Lower leg skin (tissue), 4 donors: ENCODE results near the gene SF3B2. TPM values are rescaled to one million over a fixed set of nuclear protein-coding genes. Genes with fewer than 3 reads are reported as not detected.

ENCODE experiments used
- DNase-seq, 2 donors: peaks; one replicate each; pipeline ENCODE4 v3.0.0-alpha.2; 2019; ENCODE audit warnings: low spot score in 2 of 2
- H3K4me3 ChIP-seq: fragments of 200-600 bp; sonication (generic); 2 replicates; pipeline ENCODE4 v1.5.1; 2017; ENCODE audit warnings: mild to moderate bottlenecking, low read depth; ENCODE audit not compliant: poor library complexity, severe bottlenecking
- POLR2A ChIP-seq, 2 donors: fragments of 450-650 bp; IDR thresholded peaks; one replicate each; pipeline ENCODE4 v1.6.1; 2016 to 2017; ENCODE audit warnings: antibody characterized with exemption in 2 of 2, mild to moderate bottlenecking in 1 of 2, moderate library complexity in 1 of 2
- WGBS, 2 donors: methylation state at CpG; one replicate each; pipeline ENCODE4 v1.1.5; 2018; 5-methylcytosine and 5-hydroxymethylcytosine counted together
- intact Hi-C: fragments of 100-400 bp; cut with DNase I; formaldehyde crosslinking; loops from one replicate; pipeline ENCODE4 v1.15.0; 2023; ENCODE audit warnings: low total_unique reads
- total RNA-seq, 4 donors: library from RNA; depleted of rRNA; stranded (reverse); fragments of >200 nt; gene quantifications; one replicate each; pipeline ENCODE4 v1.1.0, GENCODE V29; 2016
- TF ChIP-seq, protein P1 (sequence below), 3 donors: fragments of 450-650 bp; IDR thresholded peaks; one replicate each; pipeline ENCODE4 v1.5.1; 2016; ENCODE audit warnings: antibody characterized with exemption in 3 of 3, mild to moderate bottlenecking in 3 of 3, moderate library complexity in 2 of 3

SF3B2 gene
- total RNA-seq, 4 donors from 2014 or later = 94.3 to 160 (median 114) TPM

DNA sequence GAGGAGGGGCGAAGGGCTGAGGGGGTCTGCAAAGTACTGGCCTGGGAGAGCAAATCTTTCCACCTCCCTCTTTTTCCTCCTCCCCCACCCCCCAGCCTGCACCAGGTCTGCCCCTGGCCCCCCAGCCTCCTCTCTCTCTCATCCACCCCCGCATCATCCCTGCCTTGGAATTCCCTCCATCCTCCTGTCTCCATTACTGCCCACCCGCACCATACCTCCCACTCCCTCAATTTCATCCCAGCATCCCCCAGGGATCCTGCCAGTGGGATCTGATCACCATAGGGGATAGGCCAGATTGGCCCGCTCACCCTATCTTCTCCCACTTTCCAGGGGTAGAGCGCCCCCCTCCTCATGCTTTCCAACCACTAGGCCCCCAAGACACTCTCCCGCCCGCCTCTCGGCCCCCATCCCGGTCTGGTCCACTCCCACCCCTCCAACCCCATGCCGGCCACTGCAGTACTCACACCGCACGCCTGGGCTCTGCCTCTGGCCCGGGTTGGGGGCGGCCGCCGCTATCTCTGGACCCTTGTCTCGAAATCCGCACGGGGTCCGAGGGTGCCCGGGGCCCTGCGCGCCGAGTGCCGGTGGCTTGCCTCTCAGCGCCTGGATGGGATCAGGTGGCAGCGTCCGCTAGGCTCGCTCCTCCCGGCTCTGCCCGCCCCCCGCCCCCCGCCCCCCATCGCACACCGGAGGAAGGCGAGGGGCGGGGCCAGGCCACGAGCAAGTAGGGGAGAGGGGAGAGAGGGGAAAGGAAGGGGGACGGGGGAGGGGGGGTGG is 3.4 kb upstream of the SF3B2 start, which contains the start of gene GAL3ST3:
Gene GAL3ST3 (minus strand): TSS at position 615 of the 777 bp plus-strand sequence. CDS start 3,746 bp downstream, outside the sequence.
- no peak within 1 kb of the TSS for H3K4me3 ChIP-seq
- intact Hi-C loops = no loop called here
- no peak for DNase-seq
- no peak for TF ChIP-seq POLR2A (IDR thresholded peaks at IDR 0.05)
- TF ChIP-seq, protein P1, sequence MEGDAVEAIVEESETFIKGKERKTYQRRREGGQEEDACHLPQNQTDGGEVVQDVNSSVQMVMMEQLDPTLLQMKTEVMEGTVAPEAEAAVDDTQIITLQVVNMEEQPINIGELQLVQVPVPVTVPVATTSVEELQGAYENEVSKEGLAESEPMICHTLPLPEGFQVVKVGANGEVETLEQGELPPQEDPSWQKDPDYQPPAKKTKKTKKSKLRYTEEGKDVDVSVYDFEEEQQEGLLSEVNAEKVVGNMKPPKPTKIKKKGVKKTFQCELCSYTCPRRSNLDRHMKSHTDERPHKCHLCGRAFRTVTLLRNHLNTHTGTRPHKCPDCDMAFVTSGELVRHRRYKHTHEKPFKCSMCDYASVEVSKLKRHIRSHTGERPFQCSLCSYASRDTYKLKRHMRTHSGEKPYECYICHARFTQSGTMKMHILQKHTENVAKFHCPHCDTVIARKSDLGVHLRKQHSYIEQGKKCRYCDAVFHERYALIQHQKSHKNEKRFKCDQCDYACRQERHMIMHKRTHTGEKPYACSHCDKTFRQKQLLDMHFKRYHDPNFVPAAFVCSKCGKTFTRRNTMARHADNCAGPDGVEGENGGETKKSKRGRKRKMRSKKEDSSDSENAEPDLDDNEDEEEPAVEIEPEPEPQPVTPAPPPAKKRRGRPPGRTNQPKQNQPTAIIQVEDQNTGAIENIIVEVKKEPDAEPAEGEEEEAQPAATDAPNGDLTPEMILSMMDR (IDR thresholded peaks at IDR 0.05) = no peak
- 15 to 24% methylated on average over 29 to 31 of the region's 39 CpGs for WGBS, 2 donors

DNA sequence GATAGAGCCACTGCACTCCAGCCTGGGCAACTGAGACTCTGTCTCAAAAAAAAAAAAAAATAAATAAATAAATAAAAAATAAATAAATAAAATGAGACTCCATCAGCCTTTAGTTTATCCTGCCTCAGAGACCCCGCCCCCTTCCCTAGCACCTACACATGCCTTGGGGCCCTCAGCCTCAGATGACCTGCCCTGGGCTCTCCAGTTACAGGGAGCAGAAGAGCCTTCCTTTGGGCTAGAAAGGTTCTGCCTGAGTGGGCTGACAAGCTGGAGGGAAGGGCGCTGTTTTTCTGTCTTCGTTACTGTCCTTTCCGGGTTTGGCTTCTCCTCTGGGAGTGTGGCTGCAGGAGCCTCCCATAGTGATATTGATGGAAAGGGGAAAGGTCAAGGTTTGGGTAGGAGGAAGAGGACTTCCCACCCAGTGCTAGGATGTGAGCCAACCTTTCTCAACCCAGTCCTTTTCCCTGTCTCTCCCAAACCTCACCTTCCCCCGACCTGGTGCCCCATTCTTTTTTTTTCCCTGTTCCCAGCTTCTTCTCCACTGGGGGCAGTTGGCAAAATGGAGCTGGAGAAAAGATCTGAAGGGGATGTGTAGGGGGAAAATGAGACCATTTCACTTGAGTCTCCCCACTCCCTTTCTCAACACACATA is 1.5 kb upstream of the SF3B2 start:
- intact Hi-C loops = no loop called here
- no peak overlapping the region for H3K4me3 ChIP-seq
- no peak for DNase-seq
- TF ChIP-seq, protein P1 (IDR thresholded peaks at IDR 0.05) = no peak
- TF ChIP-seq POLR2A (IDR thresholded peaks at IDR 0.05) = no peak
- 82 to 86% methylated on average over 5 of the region's 5 CpGs for WGBS, 2 donors

DNA sequence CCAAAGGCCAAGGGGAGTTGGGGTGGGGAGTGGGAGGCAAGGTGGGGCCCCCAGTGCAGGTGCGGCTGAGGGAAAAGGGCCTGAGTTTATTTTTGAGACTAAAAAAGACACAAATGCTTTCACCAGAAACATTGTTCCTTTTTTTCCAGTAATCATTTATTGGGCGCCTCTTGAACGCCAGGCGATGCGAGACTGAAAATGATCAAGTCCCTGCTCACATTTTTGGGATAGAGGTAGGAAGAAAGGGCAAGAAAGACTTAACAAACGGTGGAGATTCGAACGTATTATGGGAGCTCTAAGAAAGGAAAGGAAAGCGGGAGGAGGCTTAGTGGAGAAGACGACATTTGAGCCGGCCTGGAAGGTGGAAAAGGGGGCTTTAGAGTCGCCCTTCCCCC is 796 bp upstream of the SF3B2 start:
- peak overlapping the region; percentile 74 for H3K4me3 ChIP-seq
- no peak for DNase-seq
- intact Hi-C loops = no loop called here
- TF ChIP-seq, protein P1 (IDR thresholded peaks at IDR 0.05) = no peak
- no peak for TF ChIP-seq POLR2A (IDR thresholded peaks at IDR 0.05)
- 22 to 23% methylated on average over 12 of the region's 12 CpGs for WGBS, 2 donors

- WGBS, 2 donors = 0 to 2% methylated on average over 17 of the region's 17 CpGs
- intact Hi-C loops = no loop called here
- H3K4me3 ChIP-seq = peak overlapping the region; percentile 74
- DNase-seq = no peak
- TF ChIP-seq, protein P1 (IDR thresholded peaks at IDR 0.05) = no peak
- TF ChIP-seq POLR2A (IDR thresholded peaks at IDR 0.05) = no peak
Observed at GRCh38 chr11:66052664-66052982, 459 bp downstream of the SF3B2 start.

- H3K4me3 ChIP-seq = no peak overlapping the region
- no peak for TF ChIP-seq POLR2A (IDR thresholded peaks at IDR 0.05)
- TF ChIP-seq, protein P1 (IDR thresholded peaks at IDR 0.05) = no peak
- WGBS, 2 donors = 93 to 95% methylated on average over 7 of the region's 7 CpGs
- no peak for DNase-seq
- intact Hi-C loops = no loop called here
Observed at GRCh38 chr11:66055021-66055420, 2.9 kb downstream of the SF3B2 start.
